Right lobe of liver (tissue), 6 donors: ENCODE results near the gene PDE6A. TPM values are rescaled to one million over a fixed set of nuclear protein-coding genes. Genes with fewer than 3 reads are reported as not detected.
A peak's percentile ranks its signal among the peaks of the same experiment; 100 is the strongest.

Source experiments
- ATAC-seq, 4 donors: fragments of 200-7000 bp; cut with Tn5 transposase; one replicate each; pipeline ENCODE4 v1.9.1; 2020; ENCODE audit warnings: mild to moderate bottlenecking in 4 of 4, moderate library complexity in 4 of 4
- DNase-seq, 3 donors: peaks; one replicate each; pipeline ENCODE4 v3.0.0-alpha.2; 2020
- H3K27ac ChIP-seq, 3 donors: fragments of 200-600 bp; one replicate each; pipeline ENCODE4 v1.8.0; 2022
- H3K27me3 ChIP-seq, 2 donors: fragments of 200-600 bp; one replicate each; pipeline ENCODE4 v1.8.0; 2022
- H3K36me3 ChIP-seq, 4 donors: fragments of 200-600 bp; sonication (generic) in 1 of 4; one replicate each; pipeline versions ENCODE4 v1.5.1 to v1.8.0; 2017 to 2022; ENCODE audit warnings: control low read depth in 1 of 4
- H3K4me1 ChIP-seq, 4 donors: fragments of 200-600 bp; sonication (generic) in 1 of 4; one replicate each; pipeline versions ENCODE4 v1.5.1 to v1.8.0; 2017 to 2022; ENCODE audit warnings: control low read depth in 1 of 4
- H3K4me3 ChIP-seq, 3 donors: fragments of 200-600 bp; one replicate each; pipeline ENCODE4 v1.8.0; 2022
- H3K9me3 ChIP-seq, 4 donors: fragments of 200-600 bp; sonication (generic) in 1 of 4; one replicate each; pipeline versions ENCODE4 v1.5.1 to v1.8.0; 2017 to 2022; ENCODE audit warnings: control low read depth in 1 of 4
- CTCF ChIP-seq, 4 donors: fragments of 200-600 bp in 3 of 4; fragments of 450-650 bp in 1 of 4; IDR thresholded peaks; one replicate each; pipeline versions ENCODE4 v1.5.1 to v1.8.0; 2016 to 2022; ENCODE audit warnings: antibody characterized with exemption in 4 of 4, mild to moderate bottlenecking in 2 of 4
- POLR2A ChIP-seq: fragments of 450-650 bp; IDR thresholded peaks from one replicate; pipeline ENCODE4 v1.6.1; 2017; ENCODE audit warnings: antibody characterized with exemption, mild to moderate bottlenecking
- whole genome bisulfite sequencing: methylation state at CpG from one replicate; pipeline ENCODE4 v1.1.6; 2018; ENCODE audit warnings: low coverage, low lambda C conversion rate; ENCODE audit not compliant: insufficient coverage; ENCODE audit errors: missing lambda C conversion rate; 5-methylcytosine and 5-hydroxymethylcytosine counted together
- intact Hi-C, 2 donors: fragments of 100-400 bp; cut with DNase I; formaldehyde crosslinking; loops; one replicate each; pipeline versions ENCODE4 v1.11.2 to v1.14.1; 2022
- total RNA-seq, 6 experiments: library from RNA; depleted of rRNA in 2 of 6; stranded (reverse); fragments of >200 nt in 2 of 6; fragmentation: NEBNext Ultra II Directional in 3 of 6; extraction: Animal tissue kit (Norgen Biotek cat#: 25700) in 3 of 6; gene quantifications; one replicate each; pipeline versions ENCODE4 v1.1.0 to v1.2.4, GENCODE V29; 2016 to 2023
- donor health status: DM: no; HTN: yes; CAD: no.
- donor health status: DM: no; HTN: no; CAD: no.
- donor health status: DM: no; HTN: no; CAD: no.
- donor health status: DM: no; HTN: yes; CAD: no.
- donor health status: DM: no; HTN: yes; CAD: no.

PDE6A gene
- total RNA-seq, 6 experiments from 2014 or later = not detected

GRCh38 chr5:149824846-149825245, 119.7 kb downstream of the PDE6A start:
- TF ChIP-seq CTCF (IDR thresholded peaks at IDR 0.05) = no peak
- no peak for TF ChIP-seq POLR2A

GRCh38 chr5:149824120-149824519, 120.5 kb downstream of the PDE6A start:
- intact Hi-C loops = no loop called here
- Histone ChIP-seq H3K4me3 (no peak overlapping the region), H3K27me3 (no peaks in the 10 kb centered on the region), H3K9me3 (no peaks in the 10 kb centered on the region), H3K36me3 (peaks cover 0 to 11% (median 0%) of the 10 kb centered on the region in 4 donors), H3K27ac (peak overlapping the region in 2 of 3 donors; percentile 46 to 49), H3K4me1 (no peaks in the 10 kb centered on the region)
- ATAC-seq = peak in 1 of 4 donors; percentile 13
- TF ChIP-seq CTCF (IDR thresholded peaks at IDR 0.05) (no peak), POLR2A (no peak)
- 74% methylated on average over 7 of the region's 7 CpGs for WGBS
- DNase-seq = no peak

More at GRCh38 chr5:149824846-149825245, 119.7 kb downstream of the PDE6A start:
- Histone ChIP-seq H3K4me3 (no peak overlapping the region), H3K27me3 (no peaks in the 10 kb centered on the region), H3K9me3 (no peaks in the 10 kb centered on the region), H3K36me3 (peaks cover 0 to 11% (median 0%) of the 10 kb centered on the region in 4 donors), H3K4me1 (no peaks in the 10 kb centered on the region), H3K27ac (peak overlapping the region in 2 of 3 donors; percentile 6 to 8)
- intact Hi-C loops = loop anchor here in 1 of 2 donors (5.0 kb wide), 1 partner anchor 188 kb away; no protein-coding TSS in a partner anchor
- DNase-seq (no peak), ATAC-seq (peak; percentile 20 to 41 (median 38))
- 74% methylated on average over 11 of the region's 16 CpGs for WGBS

GRCh38 chr5:149823375-149823774, 121.2 kb downstream of the PDE6A start:
- H3K9me3 ChIP-seq = no peaks in the 10 kb centered on the region
- WGBS = 79% methylated on average over 4 of the region's 5 CpGs
- no peaks in the 10 kb centered on the region for H3K4me1 ChIP-seq
- no peak for DNase-seq
- intact Hi-C loops = no loop called here
- H3K27me3 ChIP-seq = no peaks in the 10 kb centered on the region
- H3K27ac ChIP-seq = peak overlapping the region in 2 of 3 donors; percentile 46 to 49
- H3K36me3 ChIP-seq = peaks cover 0 to 11% (median 0%) of the 10 kb centered on the region in 4 donors
- peak in 1 of 4 donors; percentile 4 for ATAC-seq
- H3K4me3 ChIP-seq = no peak overlapping the region
- TF ChIP-seq POLR2A = no peak

- no peaks in the 10 kb centered on the region for H3K27me3 ChIP-seq
- intact Hi-C loops = no loop called here
- ATAC-seq (no peak), DNase-seq (no peak)
- no peak overlapping the region for H3K4me3 ChIP-seq
- no peak for TF ChIP-seq CTCF (IDR thresholded peaks at IDR 0.05)
- TF ChIP-seq POLR2A = no peak
- no peaks in the 10 kb centered on the region for H3K4me1 ChIP-seq
- H3K36me3 ChIP-seq = peaks cover 0 to 8% (median 0%) of the 10 kb centered on the region in 4 donors
- no peak overlapping the region for H3K27ac ChIP-seq
- H3K9me3 ChIP-seq = no peaks in the 10 kb centered on the region
- 80% methylated on average over 1 of the region's 5 CpGs for WGBS
Observed at GRCh38 chr5:149822301-149822700, 122.3 kb downstream of the PDE6A start.

GRCh38 chr5:149820536-149821510, 123.8 kb downstream of the PDE6A start:
- DNase-seq (no peak), ATAC-seq (no peak)
- H3K27ac ChIP-seq = no peak overlapping the region

More at GRCh38 chr5:149820536-149821510, 123.8 kb downstream of the PDE6A start:
- Histone ChIP-seq H3K27me3 (no peaks in the 10 kb centered on the region), H3K9me3 (no peaks in the 10 kb centered on the region), H3K36me3 (no peaks in the 10 kb centered on the region), H3K4me1 (no peaks in the 10 kb centered on the region), H3K4me3 (no peak overlapping the region)
- 84% methylated on average over 15 of the region's 17 CpGs for WGBS
- no peak for TF ChIP-seq POLR2A
- intact Hi-C loops = no loop called here
